ENCODE results near the gene PIM1.

- TF ChIP-seq EZH2 (IDR thresholded peaks at IDR 0.05) (no peak), POLR2AphosphoS5 (IDR thresholded peaks at IDR 0.05; ENCODE audit: borderline replicate concordance, low read depth, low read length) (no peak)
These were observed 38.6 kb upstream of the PIM1 start for GRCh38 chr6:37131104-37131959.
